ENCODE results near the gene PDZK1.
"Not testable (repeated sequence)": the region's sequence is repeated elsewhere in the genome, so short reads cannot be mapped to it uniquely, and the experiment has no call there.

The PDZK1 gene

DNA sequence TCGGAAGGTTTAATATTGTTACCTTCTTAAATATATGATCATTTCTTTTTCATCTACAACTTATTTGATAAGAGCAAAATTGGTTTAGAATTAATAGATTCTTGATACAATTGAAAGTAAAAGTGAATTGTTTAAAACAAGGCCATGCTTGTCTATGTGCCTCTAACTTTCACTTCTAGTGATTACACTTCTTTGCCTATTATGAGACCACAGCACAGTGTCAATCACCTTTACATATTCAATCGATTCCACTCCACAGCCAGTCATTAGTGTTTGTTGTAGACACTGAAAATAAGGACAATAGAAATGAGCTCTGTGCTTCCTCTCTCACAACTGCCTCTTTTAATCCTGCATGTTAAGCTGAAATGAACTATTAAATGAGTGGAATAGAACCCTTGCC, 65.3 kb downstream of the PDZK1 start:
- not testable (repeated sequence) for DNase-seq

DNA sequence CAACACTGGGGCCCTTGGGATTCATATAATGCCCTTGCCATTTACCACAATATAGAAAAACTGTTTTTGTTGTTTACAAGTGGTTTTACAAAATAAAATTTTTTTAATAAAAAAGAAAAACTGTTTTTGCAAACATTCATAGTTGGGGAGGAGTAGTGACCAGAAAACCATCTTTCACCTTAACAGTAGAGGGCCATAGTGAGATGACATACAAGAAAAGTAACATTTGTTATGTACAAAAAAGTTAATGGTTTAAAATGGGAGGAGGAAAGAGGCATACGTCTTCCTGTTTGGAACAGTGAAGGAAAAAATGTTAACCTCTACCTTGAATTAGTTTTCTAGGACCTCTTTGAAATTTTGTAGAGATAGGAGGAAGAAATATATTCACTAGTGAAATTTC, 70.9 kb downstream of the PDZK1 start:
- DNase-seq: not testable (repeated sequence)

DNA sequence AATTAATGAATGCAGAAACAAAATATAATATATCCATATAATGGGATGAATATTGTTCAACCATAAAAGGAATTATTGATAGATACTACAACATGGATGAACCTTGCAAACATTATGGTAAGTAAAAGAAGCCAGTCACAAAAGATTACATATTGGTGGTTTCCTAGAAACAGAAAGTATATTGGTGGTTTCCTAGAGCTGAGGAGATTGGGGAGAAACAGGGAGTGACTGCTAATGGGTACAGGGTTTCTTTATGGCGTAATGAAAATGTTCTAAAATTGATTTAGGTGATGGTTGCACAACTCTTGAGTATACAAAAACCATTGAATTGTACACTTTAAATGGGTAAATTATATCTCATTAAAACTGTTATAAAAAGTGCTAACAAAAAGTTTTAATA, 85.0 kb downstream of the PDZK1 start:
- not testable (repeated sequence) for DNase-seq

Data from activated CD4-positive, alpha-beta T cell treated with anti-CD3 and anti-CD28 coated beads for 48 hours (primary cell).